ENCODE results near the gene OR13C2. TPM values are rescaled to one million over a fixed set of nuclear protein-coding genes. Genes with fewer than 3 reads are reported as not detected.

Gene OR13C2
- total RNA-seq, 1 experiment from 2014 or later, result not detected

DNA sequence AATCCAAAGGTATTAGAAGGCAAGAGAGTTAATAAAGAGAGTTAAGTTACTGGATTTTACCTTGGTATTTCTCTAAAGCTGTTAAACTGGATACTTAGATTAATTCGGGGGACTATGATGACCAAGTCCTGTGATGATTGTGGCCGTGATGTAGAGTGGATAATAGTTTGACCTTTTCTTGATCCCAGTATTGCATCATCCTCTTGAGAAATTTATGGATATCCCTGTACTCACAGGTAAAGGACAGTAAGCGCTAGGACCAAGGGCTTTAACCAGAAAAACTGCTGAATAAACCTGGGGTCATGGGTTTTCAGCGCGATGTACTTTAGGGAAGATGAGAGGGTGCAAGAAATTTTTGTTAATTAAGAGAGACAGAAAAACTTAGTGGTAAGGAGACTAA is 28.2 kb downstream of the OR13C2 start:
- ChIA-PET POLR2A (no interaction called here), RAD21 (ENCODE audit: low non-redundant PET in 1 of 2, low total read pairs in 2 of 2, uncharacterized antibody in 2 of 2, unreplicated experiment in 2 of 2) (no interaction called here), CTCF (no interaction called here)
- H4K20me1 ChIP-seq (ENCODE audit: insufficient read depth), result no peaks in the 10 kb centered on the region
- ATAC-seq (no peak), DNase-seq (ENCODE audit: low read depth, low spot score) (no peak)
- TF ChIP-seq RAD21 (IDR thresholded peaks at IDR 0.05; ENCODE audit: low read depth), result no peak
- 0 out of 2 replicates have a peak, but pooled peaks have one; percentile 22 for TF ChIP-seq CEBPB (IDR thresholded peaks at IDR 0.05; ENCODE audit: low read depth)
- peaks cover 4% of the 10 kb centered on the region; the same call in 1 of the 2 replicates for H3K27me3 ChIP-seq (ENCODE audit: insufficient read depth, low read length)
- H3K9me2 ChIP-seq (ENCODE audit: insufficient read depth), result no peaks in the 10 kb centered on the region
- no peak overlapping the region for H3K4me3 ChIP-seq (replicated peaks in 1 of 2; ENCODE audit: low read depth in 1 of 2, low read length in 2 of 2)
- H3K79me2 ChIP-seq (ENCODE audit: insufficient read depth, low read length), result no peaks in the 10 kb centered on the region
- H3K27ac ChIP-seq (ENCODE audit: low read depth, low read length), result no peak overlapping the region
- no TSS peak for BruUV-seq (replicated peaks)
- no peak overlapping the region for H3K9ac ChIP-seq (ENCODE audit: low read length)
- no peaks in the 10 kb centered on the region for H3K4me1 ChIP-seq (ENCODE audit: control insufficient read depth in 1 of 2, insufficient read depth in 2 of 2, low read length in 2 of 2)
- H2AFZ ChIP-seq (ENCODE audit: low read depth, low read length, poor library complexity, severe bottlenecking), result no peak overlapping the region
- no peak overlapping the region for H3K4me2 ChIP-seq (ENCODE audit: low read length)
- no peaks in the 10 kb centered on the region for H3K36me3 ChIP-seq (ENCODE audit: control insufficient read depth in 1 of 2, insufficient read depth in 2 of 2, low read length in 2 of 2)
- no peaks in the 10 kb centered on the region for H3K9me3 ChIP-seq (ENCODE audit: control insufficient read depth in 1 of 2, insufficient read depth in 1 of 2, low read depth in 1 of 2, low read length in 2 of 2)
- intact Hi-C loops (cut with micrococcal nuclease), result no loop called here

DNA sequence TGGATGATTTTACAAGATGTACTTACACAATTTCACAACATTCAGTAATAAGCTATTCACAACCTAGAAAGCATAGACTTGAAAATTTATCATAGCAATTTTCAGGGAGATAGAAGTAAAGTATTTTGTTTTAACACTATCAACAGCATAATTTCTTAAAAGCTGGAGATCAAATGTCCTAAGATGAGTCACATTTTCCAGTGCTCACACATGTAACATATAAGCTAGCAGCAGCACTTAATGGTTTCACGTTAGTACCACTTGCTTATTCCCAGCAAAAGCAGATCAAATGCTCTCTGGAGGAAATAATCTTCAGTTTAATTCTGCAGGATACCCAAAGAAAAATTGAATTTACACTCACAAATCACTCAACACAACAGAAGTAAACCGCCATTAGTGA is 30.0 kb downstream of the OR13C2 start:
- ChIA-PET CTCF (no interaction called here), RAD21 (ENCODE audit: low non-redundant PET in 1 of 2, low total read pairs in 2 of 2, uncharacterized antibody in 2 of 2, unreplicated experiment in 2 of 2) (no interaction called here), POLR2A (no interaction called here)
- DNase-seq (ENCODE audit: low read depth, low spot score), result no peak
- Histone ChIP-seq H3K4me2 (ENCODE audit: low read length) (no peak overlapping the region), H3K9me2 (ENCODE audit: insufficient read depth) (no peaks in the 10 kb centered on the region), H3K36me3 (ENCODE audit: control insufficient read depth in 1 of 2, insufficient read depth in 2 of 2, low read length in 2 of 2) (no peaks in the 10 kb centered on the region), H4K20me1 (ENCODE audit: insufficient read depth) (no peaks in the 10 kb centered on the region), H3K9me3 (ENCODE audit: control insufficient read depth in 1 of 2, insufficient read depth in 1 of 2, low read depth in 1 of 2, low read length in 2 of 2) (no peaks in the 10 kb centered on the region), H3K4me3 (replicated peaks in 1 of 2; ENCODE audit: low read depth in 1 of 2, low read length in 2 of 2) (no peak overlapping the region), H3K79me2 (ENCODE audit: insufficient read depth, low read length) (no peaks in the 10 kb centered on the region), H3K27me3 (ENCODE audit: insufficient read depth, low read length) (peaks cover 4% of the 10 kb centered on the region; the same call in 1 of the 2 replicates), H3K9ac (ENCODE audit: low read length) (no peak overlapping the region), H3K27ac (ENCODE audit: low read depth, low read length) (no peak overlapping the region), H3K4me1 (ENCODE audit: control insufficient read depth in 1 of 2, insufficient read depth in 2 of 2, low read length in 2 of 2) (no peaks in the 10 kb centered on the region), H2AFZ (ENCODE audit: low read depth, low read length, poor library complexity, severe bottlenecking) (no peak overlapping the region)
- no peak for ATAC-seq
- TF ChIP-seq POLR2AphosphoS5 (IDR thresholded peaks at IDR 0.05; ENCODE audit: low read depth, low read length), result no peak
- TF ChIP-seq, protein P1, sequence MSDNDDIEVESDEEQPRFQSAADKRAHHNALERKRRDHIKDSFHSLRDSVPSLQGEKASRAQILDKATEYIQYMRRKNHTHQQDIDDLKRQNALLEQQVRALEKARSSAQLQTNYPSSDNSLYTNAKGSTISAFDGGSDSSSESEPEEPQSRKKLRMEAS (IDR thresholded peaks at IDR 0.05), result no peak
- TF ChIP-seq, protein P2, sequence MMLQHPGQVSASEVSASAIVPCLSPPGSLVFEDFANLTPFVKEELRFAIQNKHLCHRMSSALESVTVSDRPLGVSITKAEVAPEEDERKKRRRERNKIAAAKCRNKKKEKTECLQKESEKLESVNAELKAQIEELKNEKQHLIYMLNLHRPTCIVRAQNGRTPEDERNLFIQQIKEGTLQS (IDR thresholded peaks at IDR 0.05), result no peak
- TF ChIP-seq YY1 (IDR thresholded peaks at IDR 0.05; ENCODE audit: extremely low read depth, insufficient replicate concordance, low read depth, low read length), result no peak
- TF ChIP-seq, protein P3, sequence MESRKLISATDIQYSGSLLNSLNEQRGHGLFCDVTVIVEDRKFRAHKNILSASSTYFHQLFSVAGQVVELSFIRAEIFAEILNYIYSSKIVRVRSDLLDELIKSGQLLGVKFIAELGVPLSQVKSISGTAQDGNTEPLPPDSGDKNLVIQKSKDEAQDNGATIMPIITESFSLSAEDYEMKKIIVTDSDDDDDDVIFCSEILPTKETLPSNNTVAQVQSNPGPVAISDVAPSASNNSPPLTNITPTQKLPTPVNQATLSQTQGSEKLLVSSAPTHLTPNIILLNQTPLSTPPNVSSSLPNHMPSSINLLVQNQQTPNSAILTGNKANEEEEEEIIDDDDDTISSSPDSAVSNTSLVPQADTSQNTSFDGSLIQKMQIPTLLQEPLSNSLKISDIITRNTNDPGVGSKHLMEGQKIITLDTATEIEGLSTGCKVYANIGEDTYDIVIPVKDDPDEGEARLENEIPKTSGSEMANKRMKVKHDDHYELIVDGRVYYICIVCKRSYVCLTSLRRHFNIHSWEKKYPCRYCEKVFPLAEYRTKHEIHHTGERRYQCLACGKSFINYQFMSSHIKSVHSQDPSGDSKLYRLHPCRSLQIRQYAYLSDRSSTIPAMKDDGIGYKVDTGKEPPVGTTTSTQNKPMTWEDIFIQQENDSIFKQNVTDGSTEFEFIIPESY (IDR thresholded peaks at IDR 0.05; ENCODE audit: extremely low read depth, insufficient replicate concordance, low read length), result no peak
- BruUV-seq (replicated peaks), result no TSS peak
- intact Hi-C loops (cut with micrococcal nuclease), result no loop called here

Measured in HCT116 (cell line).